IMR-90 (cell line): ENCODE data around the gene ZNF582.

Experiments used
- CTCF ChIP-seq: conservative IDR thresholded peaks from 2 replicates; pipeline ENCODE4 v1.5.1; 2012; ENCODE audit warnings: mild to moderate bottlenecking, low read depth, low read length, improper control_type of control experiment
- POLR2A ChIP-seq: IDR thresholded peaks from 2 replicates; pipeline ENCODE4 v1.6.1; 2012; ENCODE audit warnings: mild to moderate bottlenecking, low read depth, low read length
- RCOR1 ChIP-seq: IDR thresholded peaks from 2 replicates; pipeline ENCODE4 v1.6.1; 2012; ENCODE audit warnings: mild to moderate bottlenecking, low read length, improper control_type of control experiment; ENCODE audit not compliant: insufficient replicate concordance
- RFX5 ChIP-seq: IDR thresholded peaks from 2 replicates; pipeline ENCODE4 v1.8.0; 2012; ENCODE audit warnings: low read depth, mild to moderate bottlenecking, low read length, moderate library complexity
- USF2 ChIP-seq: fragments of 150-350 bp; IDR thresholded peaks from 2 replicates; pipeline ENCODE4 v1.6.1; 2017; ENCODE audit warnings: mild to moderate bottlenecking, antibody characterized with exemption, low read length, low read depth

- TF ChIP-seq USF2 (no peak), CTCF (no peak), RCOR1 (no peak), POLR2A (no peak), RFX5 (no peak)
Observed at GRCh38 chr19:56441206-56441792, 48.0 kb upstream of the ZNF582 start.
